Liver (tissue), 9 donors: ENCODE data around the gene NUDT8. TPM values are rescaled to one million over a fixed set of nuclear protein-coding genes. Genes with fewer than 3 reads are reported as not detected.

Source experiments
- DNase-seq: peaks from one replicate; pipeline ENCODE4 v3.0.0-alpha.2; 2017; ENCODE audit warnings: low spot score
- H3K27ac ChIP-seq, 2 donors: one replicate each; pipeline ENCODE4 v1.7.0; 2013; ENCODE audit warnings: inconsistent platforms in 2 of 2, low read length in 2 of 2, control low read depth in 1 of 2, low read depth in 1 of 2, mild to moderate bottlenecking in 1 of 2
- H3K27me3 ChIP-seq, 4 donors: one replicate each; pipeline versions ENCODE4 v1.6.1 to v1.7.0; 2013; ENCODE audit warnings: low read length in 3 of 4, inconsistent platforms in 1 of 4, mild to moderate bottlenecking in 1 of 4, moderate library complexity in 1 of 4; ENCODE audit not compliant: control insufficient read depth in 4 of 4, insufficient read depth in 4 of 4
- H3K36me3 ChIP-seq, 4 donors: one replicate each; pipeline versions ENCODE4 v1.6.1 to v1.7.0; 2013; ENCODE audit warnings: low read length in 3 of 4, mild to moderate bottlenecking in 3 of 4, low read depth in 1 of 4, moderate library complexity in 1 of 4; ENCODE audit not compliant: control insufficient read depth in 4 of 4, insufficient read depth in 3 of 4
- H3K4me1 ChIP-seq, 4 donors: one replicate each; pipeline versions ENCODE4 v1.6.1 to v1.7.0; 2013; ENCODE audit warnings: low read length in 3 of 4, mild to moderate bottlenecking in 3 of 4, moderate library complexity in 1 of 4; ENCODE audit not compliant: control insufficient read depth in 4 of 4, insufficient read depth in 4 of 4
- H3K4me3 ChIP-seq, 3 donors: one replicate each; pipeline versions ENCODE4 v1.6.1 to v1.7.0; 2013; ENCODE audit warnings: low read length in 3 of 3, control low read depth in 1 of 3, low read depth in 1 of 3, mild to moderate bottlenecking in 1 of 3
- H3K9ac ChIP-seq, 2 donors: one replicate each; pipeline ENCODE4 v1.7.0; 2013; ENCODE audit warnings: low read length in 2 of 2, mild to moderate bottlenecking in 2 of 2, moderate library complexity in 2 of 2, control low read depth in 1 of 2, low read depth in 1 of 2
- H3K9me3 ChIP-seq, 4 donors: one replicate each; pipeline versions ENCODE4 v1.6.1 to v1.7.0; 2013; ENCODE audit warnings: low read length in 3 of 4; ENCODE audit not compliant: control insufficient read depth in 4 of 4
- ATF3 ChIP-seq: IDR thresholded peaks from 2 replicates; pipeline ENCODE4 v1.6.1; 2016; ENCODE audit warnings: antibody characterized with exemption
- EGR1 ChIP-seq, 2 donors: IDR thresholded peaks; 2 replicates each; pipeline ENCODE4 v1.6.1; 2016 to 2018; ENCODE audit warnings: antibody characterized with exemption in 2 of 2, low read depth in 2 of 2
- FOXA2 ChIP-seq: IDR thresholded peaks from 2 replicates; pipeline ENCODE4 v1.6.1; 2016; ENCODE audit warnings: antibody characterized with exemption
- HNF4A ChIP-seq, 2 donors: conservative IDR thresholded peaks; 2 replicates each; pipeline ENCODE4 v1.6.1; 2016; ENCODE audit warnings: antibody characterized with exemption in 2 of 2, mild to moderate bottlenecking in 2 of 2
- NR2F2 ChIP-seq: IDR thresholded peaks from 2 replicates; pipeline ENCODE4 v1.6.1; 2016; ENCODE audit warnings: antibody characterized with exemption
- RAD21 ChIP-seq, 2 donors: IDR thresholded peaks; 2 replicates each; pipeline ENCODE4 v1.6.1; 2016; ENCODE audit warnings: antibody characterized with exemption in 2 of 2, mild to moderate bottlenecking in 2 of 2
- RXRA ChIP-seq, 2 donors: IDR thresholded peaks; 2 replicates each; pipeline ENCODE4 v1.6.1; 2017 to 2018; ENCODE audit warnings: antibody characterized with exemption in 2 of 2, mild to moderate bottlenecking in 1 of 2
- SP1 ChIP-seq: IDR thresholded peaks from 2 replicates; pipeline ENCODE4 v1.6.1; 2018; ENCODE audit warnings: antibody characterized with exemption, mild to moderate bottlenecking
- TAF1 ChIP-seq: conservative IDR thresholded peaks from 2 replicates; pipeline ENCODE4 v1.6.1; 2016; ENCODE audit warnings: antibody characterized with exemption, mild to moderate bottlenecking
- WGBS: extraction: QIAGEN DNeasy Blood & Tissue Kit; methylation state at CpG from one replicate; pipeline ENCODE4 v1.1.7; 2013; 5-methylcytosine and 5-hydroxymethylcytosine counted together
- polyA plus RNA-seq, 2 donors: library from polyadenylated mRNA; stranded (reverse) in 1 of 2; unstranded in 1 of 2; fragments of 200-250 nt in 1 of 2; fragments of >200 nt in 1 of 2; fragmentation: Nextera tagmentation in 1 of 2; extraction: Ambion mirVana in 1 of 2; gene quantifications; one replicate each; pipeline versions ENCODE4 v1.2.1 to v1.2.3, GENCODE V29; 2013 to 2015
- total RNA-seq, 2 donors: library from RNA; depleted of rRNA; stranded (reverse); fragments of >200 nt; gene quantifications; one replicate each; pipeline ENCODE4 v1.2.3, GENCODE V29; 2014
- TF ChIP-seq, protein P1 (sequence below): fragments of 150-350 bp; IDR thresholded peaks from 2 replicates; pipeline ENCODE4 v1.5.1; 2017; ENCODE audit warnings: improper control_type of control experiment, low read depth, low read length; ENCODE audit not compliant: missing input control
- TF ChIP-seq, protein P2 (sequence below): IDR thresholded peaks from 2 replicates; pipeline ENCODE4 v1.6.1; 2016; ENCODE audit warnings: antibody characterized with exemption
- TF ChIP-seq, protein P3 (sequence below): IDR thresholded peaks from 2 replicates; pipeline ENCODE4 v1.6.1; 2016; ENCODE audit warnings: antibody characterized with exemption, mild to moderate bottlenecking
- donor health status: healthy.
- donor health status: healthy.
- donor health status: healthy.
- donor health status: healthy.
- donor health status: healthy.

NUDT8 gene
- total and polyA plus RNA-seq, 4 donors, result 19.5 to 66.9 (median 24.4) TPM

GRCh38 chr11:67668192-67668551 is 38.4 kb upstream of the NUDT8 start:
- Histone ChIP-seq H3K27me3 (no peaks in the 10 kb centered on the region), H3K4me1 (no peaks in the 10 kb centered on the region), H3K9me3 (no peaks in the 10 kb centered on the region), H3K36me3 (no peaks in the 10 kb centered on the region), H3K27ac (no peak overlapping the region), H3K9ac (no peak overlapping the region), H3K4me3 (no peak overlapping the region)
- TF ChIP-seq, protein P1, sequence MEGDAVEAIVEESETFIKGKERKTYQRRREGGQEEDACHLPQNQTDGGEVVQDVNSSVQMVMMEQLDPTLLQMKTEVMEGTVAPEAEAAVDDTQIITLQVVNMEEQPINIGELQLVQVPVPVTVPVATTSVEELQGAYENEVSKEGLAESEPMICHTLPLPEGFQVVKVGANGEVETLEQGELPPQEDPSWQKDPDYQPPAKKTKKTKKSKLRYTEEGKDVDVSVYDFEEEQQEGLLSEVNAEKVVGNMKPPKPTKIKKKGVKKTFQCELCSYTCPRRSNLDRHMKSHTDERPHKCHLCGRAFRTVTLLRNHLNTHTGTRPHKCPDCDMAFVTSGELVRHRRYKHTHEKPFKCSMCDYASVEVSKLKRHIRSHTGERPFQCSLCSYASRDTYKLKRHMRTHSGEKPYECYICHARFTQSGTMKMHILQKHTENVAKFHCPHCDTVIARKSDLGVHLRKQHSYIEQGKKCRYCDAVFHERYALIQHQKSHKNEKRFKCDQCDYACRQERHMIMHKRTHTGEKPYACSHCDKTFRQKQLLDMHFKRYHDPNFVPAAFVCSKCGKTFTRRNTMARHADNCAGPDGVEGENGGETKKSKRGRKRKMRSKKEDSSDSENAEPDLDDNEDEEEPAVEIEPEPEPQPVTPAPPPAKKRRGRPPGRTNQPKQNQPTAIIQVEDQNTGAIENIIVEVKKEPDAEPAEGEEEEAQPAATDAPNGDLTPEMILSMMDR, result no peak
- TF ChIP-seq RXRA (IDR thresholded peaks at IDR 0.05) (no peak), HNF4A (conservative IDR thresholded peaks at IDR 0.05) (no peak)
- 77% methylated on average over 5 of the region's 5 CpGs for WGBS
- no peak for DNase-seq

DNA sequence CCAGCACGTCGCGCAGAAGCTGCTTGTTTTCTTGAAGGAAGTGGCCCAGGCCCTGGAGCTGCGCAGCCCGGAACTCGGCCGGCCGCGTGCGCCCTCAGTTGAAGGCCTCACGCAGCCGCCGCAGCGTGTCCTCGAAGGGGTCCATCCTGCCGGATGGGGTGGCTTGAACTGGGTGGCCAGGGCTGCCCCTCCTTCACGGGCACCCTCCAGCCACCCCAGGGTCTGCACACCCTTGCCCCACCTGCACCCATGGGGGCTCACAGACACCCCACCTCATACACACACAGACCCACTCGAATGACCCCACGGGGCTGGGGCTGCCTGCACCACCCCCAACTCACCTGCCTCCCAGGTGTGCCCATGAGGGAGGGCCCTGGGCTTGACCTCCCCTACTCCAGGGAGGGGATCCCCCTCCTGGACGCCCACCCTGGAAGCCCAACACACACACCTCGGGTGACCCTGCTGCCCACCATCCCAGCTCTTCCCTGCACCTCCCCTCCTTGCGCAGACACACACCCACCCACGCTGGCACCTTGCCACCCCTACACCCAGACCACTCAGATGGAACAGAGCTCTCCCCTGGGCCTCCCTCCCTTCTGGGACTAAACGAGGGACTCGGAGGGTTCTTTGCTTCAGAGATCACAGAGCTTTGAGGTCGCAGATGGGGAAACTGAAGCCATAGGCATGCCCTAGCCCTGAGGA is 37.9 kb upstream of the NUDT8 start:
- TF ChIP-seq, protein P2, sequence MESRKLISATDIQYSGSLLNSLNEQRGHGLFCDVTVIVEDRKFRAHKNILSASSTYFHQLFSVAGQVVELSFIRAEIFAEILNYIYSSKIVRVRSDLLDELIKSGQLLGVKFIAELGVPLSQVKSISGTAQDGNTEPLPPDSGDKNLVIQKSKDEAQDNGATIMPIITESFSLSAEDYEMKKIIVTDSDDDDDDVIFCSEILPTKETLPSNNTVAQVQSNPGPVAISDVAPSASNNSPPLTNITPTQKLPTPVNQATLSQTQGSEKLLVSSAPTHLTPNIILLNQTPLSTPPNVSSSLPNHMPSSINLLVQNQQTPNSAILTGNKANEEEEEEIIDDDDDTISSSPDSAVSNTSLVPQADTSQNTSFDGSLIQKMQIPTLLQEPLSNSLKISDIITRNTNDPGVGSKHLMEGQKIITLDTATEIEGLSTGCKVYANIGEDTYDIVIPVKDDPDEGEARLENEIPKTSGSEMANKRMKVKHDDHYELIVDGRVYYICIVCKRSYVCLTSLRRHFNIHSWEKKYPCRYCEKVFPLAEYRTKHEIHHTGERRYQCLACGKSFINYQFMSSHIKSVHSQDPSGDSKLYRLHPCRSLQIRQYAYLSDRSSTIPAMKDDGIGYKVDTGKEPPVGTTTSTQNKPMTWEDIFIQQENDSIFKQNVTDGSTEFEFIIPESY, result no peak
- TF ChIP-seq EGR1 (IDR thresholded peaks at IDR 0.05; ENCODE audit: low read depth in 2 of 2), result no peak
- no peak for TF ChIP-seq TAF1
- no peak for TF ChIP-seq FOXA2
- WGBS, result 85% methylated on average over 26 of the region's 26 CpGs
- no peak overlapping the region for H3K9ac ChIP-seq
- H3K36me3 ChIP-seq, result no peaks in the 10 kb centered on the region
- H3K4me1 ChIP-seq, result peaks cover 0 to 2% (median under 1%) of the 10 kb centered on the region in 4 donors
- no peak overlapping the region for H3K27ac ChIP-seq
- H3K27me3 ChIP-seq, result no peaks in the 10 kb centered on the region
- no peaks in the 10 kb centered on the region for H3K9me3 ChIP-seq
- DNase-seq, result no peak
- H3K4me3 ChIP-seq, result no peak overlapping the region

DNA sequence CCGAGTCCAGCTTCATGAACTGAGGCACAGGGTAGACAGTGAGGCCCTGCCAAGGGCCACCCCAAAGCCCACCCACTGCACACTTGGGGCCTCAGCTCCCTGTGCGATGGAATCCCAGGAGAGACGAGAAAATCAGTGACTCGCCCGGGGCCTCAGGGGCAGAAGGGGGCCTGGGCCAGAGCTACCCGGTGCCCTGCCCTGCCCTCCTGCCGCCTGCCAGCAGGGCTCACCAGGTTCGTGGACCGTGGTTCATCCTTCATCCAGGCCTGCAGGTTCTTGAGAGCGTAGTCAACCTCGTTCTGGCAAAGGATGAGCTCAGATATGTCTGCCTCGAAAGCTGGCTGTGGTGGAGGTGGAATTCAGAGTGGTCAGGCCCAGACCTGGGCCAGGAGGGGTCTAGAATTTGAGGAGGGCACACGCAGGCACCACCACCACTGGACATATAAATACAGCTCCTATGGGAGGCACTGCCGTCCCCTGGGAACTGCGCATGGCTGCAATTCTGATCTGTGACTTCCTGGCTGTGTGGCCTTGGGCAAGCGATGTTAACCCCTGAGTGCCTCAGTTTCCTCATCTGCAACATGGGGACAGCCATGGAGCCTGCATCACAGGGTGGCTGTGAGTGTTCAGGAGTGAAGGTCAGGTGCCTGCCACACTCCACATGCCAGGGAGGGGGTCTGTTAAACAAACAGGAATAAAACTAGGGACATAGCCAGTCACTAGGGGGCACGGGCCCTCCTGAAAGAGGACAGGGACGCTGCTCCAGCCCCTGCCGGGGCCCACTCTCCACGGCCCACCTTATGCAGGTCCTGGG is 37.1 kb upstream of the NUDT8 start:
- Histone ChIP-seq H3K36me3 (no peaks in the 10 kb centered on the region), H3K4me1 (peaks cover 0 to 3% (median under 1%) of the 10 kb centered on the region in 4 donors), H3K27ac (no peak overlapping the region), H3K9me3 (no peaks in the 10 kb centered on the region), H3K27me3 (no peaks in the 10 kb centered on the region), H3K9ac (no peak overlapping the region), H3K4me3 (no peak overlapping the region)
- 81% methylated on average over 20 of the region's 20 CpGs for WGBS
- no peak for DNase-seq
- TF ChIP-seq, protein P3, sequence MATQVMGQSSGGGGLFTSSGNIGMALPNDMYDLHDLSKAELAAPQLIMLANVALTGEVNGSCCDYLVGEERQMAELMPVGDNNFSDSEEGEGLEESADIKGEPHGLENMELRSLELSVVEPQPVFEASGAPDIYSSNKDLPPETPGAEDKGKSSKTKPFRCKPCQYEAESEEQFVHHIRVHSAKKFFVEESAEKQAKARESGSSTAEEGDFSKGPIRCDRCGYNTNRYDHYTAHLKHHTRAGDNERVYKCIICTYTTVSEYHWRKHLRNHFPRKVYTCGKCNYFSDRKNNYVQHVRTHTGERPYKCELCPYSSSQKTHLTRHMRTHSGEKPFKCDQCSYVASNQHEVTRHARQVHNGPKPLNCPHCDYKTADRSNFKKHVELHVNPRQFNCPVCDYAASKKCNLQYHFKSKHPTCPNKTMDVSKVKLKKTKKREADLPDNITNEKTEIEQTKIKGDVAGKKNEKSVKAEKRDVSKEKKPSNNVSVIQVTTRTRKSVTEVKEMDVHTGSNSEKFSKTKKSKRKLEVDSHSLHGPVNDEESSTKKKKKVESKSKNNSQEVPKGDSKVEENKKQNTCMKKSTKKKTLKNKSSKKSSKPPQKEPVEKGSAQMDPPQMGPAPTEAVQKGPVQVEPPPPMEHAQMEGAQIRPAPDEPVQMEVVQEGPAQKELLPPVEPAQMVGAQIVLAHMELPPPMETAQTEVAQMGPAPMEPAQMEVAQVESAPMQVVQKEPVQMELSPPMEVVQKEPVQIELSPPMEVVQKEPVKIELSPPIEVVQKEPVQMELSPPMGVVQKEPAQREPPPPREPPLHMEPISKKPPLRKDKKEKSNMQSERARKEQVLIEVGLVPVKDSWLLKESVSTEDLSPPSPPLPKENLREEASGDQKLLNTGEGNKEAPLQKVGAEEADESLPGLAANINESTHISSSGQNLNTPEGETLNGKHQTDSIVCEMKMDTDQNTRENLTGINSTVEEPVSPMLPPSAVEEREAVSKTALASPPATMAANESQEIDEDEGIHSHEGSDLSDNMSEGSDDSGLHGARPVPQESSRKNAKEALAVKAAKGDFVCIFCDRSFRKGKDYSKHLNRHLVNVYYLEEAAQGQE, result no peak
- TF ChIP-seq NR2F2, result no peak
- TF ChIP-seq ATF3, result no peak
- no peak for TF ChIP-seq RAD21 (IDR thresholded peaks at IDR 0.05)
- no peak for TF ChIP-seq SP1
- no peak for TF ChIP-seq EGR1 (IDR thresholded peaks at IDR 0.05; ENCODE audit: low read depth in 2 of 2)
